SJCRH30 (cell line): Measurements from ENCODE around the gene CLEC4M. TPM values are rescaled to one million over a fixed set of nuclear protein-coding genes. Genes with fewer than 3 reads are reported as not detected.
"Not testable (repeated sequence)": the region's sequence is repeated elsewhere in the genome, so short reads cannot be mapped to it uniquely, and the experiment has no call there.

Experiments
- DNase-seq, 2 experiments: peaks; one replicate each; pipeline ENCODE4 v3.0.0-alpha.2; 2015 to 2020
- H3K27ac ChIP-seq: fragments of 250-450 bp; sonication (Bioruptor Pico); 2 replicates; pipeline ENCODE4 v1.5.1; 2020; ENCODE audit warnings: mild to moderate bottlenecking, moderate library complexity
- H3K27me3 ChIP-seq: fragments of 250-450 bp; sonication (Bioruptor Pico); 2 replicates; pipeline ENCODE4 v1.5.1; 2020; ENCODE audit warnings: mild to moderate bottlenecking, moderate library complexity
- H3K36me3 ChIP-seq: fragments of 250-450 bp; sonication (Bioruptor Pico); 2 replicates; pipeline ENCODE4 v1.5.1; 2020; ENCODE audit warnings: mild to moderate bottlenecking, moderate library complexity
- H3K4me1 ChIP-seq: fragments of 250-450 bp; sonication (Bioruptor Pico); 2 replicates; pipeline ENCODE4 v1.5.1; 2020; ENCODE audit warnings: mild to moderate bottlenecking, moderate library complexity
- H3K4me3 ChIP-seq: fragments of 250-450 bp; sonication (Bioruptor Pico); 2 replicates; pipeline ENCODE4 v1.5.1; 2020; ENCODE audit warnings: mild to moderate bottlenecking, moderate library complexity
- H3K9me3 ChIP-seq: fragments of 250-450 bp; sonication (Bioruptor Pico); replicated peaks from 2 replicates; pipeline ENCODE4 v1.5.1; 2020; ENCODE audit warnings: mild to moderate bottlenecking, moderate library complexity
- total RNA-seq: library from RNA; depleted of rRNA; stranded (reverse); fragments of >200 nt; shearing (Covaris generic); gene quantifications from 2 replicates; pipeline ENCODE4 v1.2.3, GENCODE V29; 2014

CLEC4M gene
- total RNA-seq, 1 experiment from 2014 or later = not detected

DNA sequence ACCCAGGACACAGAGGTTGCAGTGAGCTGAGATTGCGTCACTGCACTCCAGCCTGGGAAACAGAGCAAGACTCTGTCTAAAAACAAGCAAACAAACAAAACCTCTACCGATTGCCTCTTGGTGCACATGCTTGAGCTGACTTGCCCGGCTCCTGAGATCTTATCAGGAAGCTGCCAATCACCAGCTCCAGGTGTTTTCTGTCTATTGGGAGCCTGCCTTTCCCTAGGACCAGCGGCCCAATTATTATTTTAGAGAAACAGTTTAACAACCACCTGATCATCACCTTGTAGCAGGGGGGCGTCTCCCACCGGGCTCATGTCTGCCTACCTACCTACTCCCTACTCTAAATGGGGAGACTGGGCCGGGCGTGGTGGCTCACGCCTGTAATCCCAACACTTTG is 10.8 kb downstream of the CLEC4M start:
- no peaks in the 10 kb centered on the region for H3K36me3 ChIP-seq
- no peaks in the 10 kb centered on the region for H3K4me1 ChIP-seq
- H3K9me3 ChIP-seq = no peaks in the 10 kb centered on the region
- DNase-seq = no peak
- H3K27ac ChIP-seq = no peak overlapping the region
- no peak overlapping the region for H3K4me3 ChIP-seq
- no peaks in the 10 kb centered on the region for H3K27me3 ChIP-seq

DNA sequence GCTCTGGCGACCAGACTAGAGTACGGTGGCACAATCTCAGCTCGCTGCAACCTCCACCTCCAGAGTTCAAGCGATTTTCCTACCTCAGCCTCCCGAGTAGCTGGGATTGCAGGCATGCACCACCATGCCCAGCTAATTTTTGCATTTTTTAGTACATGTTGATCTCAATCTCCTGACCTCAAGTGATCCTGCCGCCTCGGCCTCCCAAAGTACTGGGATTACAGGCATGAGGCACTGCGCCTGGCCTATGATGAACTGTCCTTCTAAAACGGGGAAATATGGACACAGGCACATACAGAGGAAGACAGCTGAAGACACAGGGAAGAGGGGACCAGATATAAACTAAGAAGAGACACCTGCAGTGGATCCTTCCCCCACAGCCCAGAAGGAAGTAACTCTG is 12.7 kb downstream of the CLEC4M start:
- Histone ChIP-seq H3K9me3 (no peaks in the 10 kb centered on the region), H3K27me3 (no peaks in the 10 kb centered on the region), H3K36me3 (no peaks in the 10 kb centered on the region), H3K4me1 (no peaks in the 10 kb centered on the region), H3K27ac (no peak overlapping the region), H3K4me3 (no peak overlapping the region)
- DNase-seq = no peak

GRCh38 chr19:7778081-7778480 is 15.0 kb downstream of the CLEC4M start:
- Histone ChIP-seq H3K36me3 (no peaks in the 10 kb centered on the region), H3K27me3 (no peaks in the 10 kb centered on the region; the same call in 1 of the 2 replicates), H3K4me1 (no peaks in the 10 kb centered on the region), H3K27ac (no peak overlapping the region), H3K4me3 (no peak overlapping the region), H3K9me3 (no peaks in the 10 kb centered on the region)
- no peak for DNase-seq

DNA sequence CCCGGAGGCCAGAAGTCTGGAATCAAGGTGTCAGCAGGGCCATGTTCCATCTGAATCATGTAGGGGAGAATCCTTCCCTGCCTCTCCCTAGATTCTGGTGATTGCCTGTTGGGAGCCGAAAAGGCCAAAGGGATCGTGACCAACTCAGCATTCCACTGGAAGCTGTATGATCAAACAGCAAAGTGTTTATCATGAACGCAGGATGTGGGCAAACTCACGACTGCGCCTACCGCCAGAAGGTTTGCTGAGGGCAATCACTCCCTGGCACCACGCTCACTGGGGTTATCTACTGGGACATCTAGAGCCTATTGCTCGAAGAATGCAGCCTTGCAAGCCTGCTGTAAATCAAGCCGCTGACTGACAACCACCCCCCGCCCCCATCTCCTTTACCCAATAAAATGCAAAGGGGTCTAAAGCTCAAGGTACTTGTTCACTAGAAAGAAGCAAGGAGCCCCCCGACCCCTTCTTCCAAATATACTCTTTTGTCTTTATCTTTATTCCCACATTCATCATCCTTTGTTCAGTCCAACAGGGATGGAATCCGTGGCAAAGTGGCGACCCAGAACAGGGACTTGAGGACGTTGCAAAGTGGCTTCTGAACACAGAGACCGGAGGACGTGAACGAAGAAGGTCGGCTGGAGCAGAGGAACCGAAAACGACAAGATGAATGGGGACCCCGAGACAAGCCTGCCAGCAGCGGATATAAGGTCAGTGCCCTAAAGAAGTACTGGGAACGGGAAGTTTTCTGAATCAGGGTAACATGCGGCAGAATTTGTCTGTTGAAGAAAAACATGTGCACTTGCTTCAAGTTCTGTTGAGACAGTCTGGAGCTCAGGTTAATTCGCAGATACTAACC is 16.8 kb downstream of the CLEC4M start:
- Histone ChIP-seq H3K27me3 (no peaks in the 10 kb centered on the region; the same call in 1 of the 2 replicates), H3K4me1 (no peaks in the 10 kb centered on the region), H3K9me3 (no peaks in the 10 kb centered on the region), H3K27ac (no peak overlapping the region), H3K4me3 (no peak overlapping the region), H3K36me3 (no peaks in the 10 kb centered on the region)
- DNase-seq = no peak

DNA sequence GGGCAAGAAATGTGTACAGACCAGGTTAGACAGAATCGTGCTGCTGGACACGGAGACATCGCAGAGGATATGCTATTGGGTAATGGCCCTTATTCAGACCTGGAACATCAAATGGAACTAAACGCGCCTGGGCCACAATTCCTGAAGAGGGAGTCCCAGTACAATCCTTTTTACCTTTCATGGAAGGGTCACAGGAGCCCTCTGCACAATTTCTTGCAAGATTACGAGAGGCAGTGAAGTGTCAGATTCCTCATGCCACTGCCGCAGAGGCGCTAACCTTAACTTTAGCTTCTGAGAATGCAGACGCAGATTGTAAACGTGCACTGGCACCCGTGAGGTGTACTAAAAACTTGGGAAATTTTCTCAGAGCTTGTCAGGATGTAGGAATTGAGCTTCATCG is 18.1 kb downstream of the CLEC4M start:
- Histone ChIP-seq H3K9me3 (no peaks in the 10 kb centered on the region), H3K27me3 (no peaks in the 10 kb centered on the region; the same call in 1 of the 2 replicates), H3K36me3 (no peaks in the 10 kb centered on the region), H3K4me3 (no peak overlapping the region), H3K4me1 (no peaks in the 10 kb centered on the region), H3K27ac (no peak overlapping the region)
- no peak for DNase-seq

DNA sequence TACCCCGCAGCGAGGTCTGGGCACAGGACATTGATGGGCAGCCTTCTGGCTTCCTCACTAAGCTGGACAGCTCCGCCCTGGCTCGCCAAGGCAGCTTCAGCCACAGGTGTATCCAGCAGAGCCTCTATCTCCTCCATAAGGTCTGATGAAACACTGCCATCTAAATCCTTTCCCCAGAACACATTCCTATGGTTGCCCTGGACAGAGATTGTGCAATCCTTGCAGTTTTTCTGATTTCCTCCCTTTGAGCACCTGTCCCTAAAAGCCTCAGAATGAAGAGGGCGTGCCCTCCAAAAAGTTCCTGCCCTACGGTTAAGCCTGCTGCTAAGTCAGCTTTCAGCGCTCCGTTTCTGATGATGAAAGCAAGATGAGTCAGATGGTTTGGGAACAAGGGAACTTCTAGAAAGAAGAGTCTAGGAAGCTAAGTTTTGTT is 21.0 kb downstream of the CLEC4M start:
- no peaks in the 10 kb centered on the region for H3K9me3 ChIP-seq
- H3K27ac ChIP-seq = no peak overlapping the region
- peak; percentile 13 to 16 for DNase-seq
- no peak overlapping the region for H3K4me3 ChIP-seq
- H3K36me3 ChIP-seq = no peaks in the 10 kb centered on the region
- H3K27me3 ChIP-seq = no peaks in the 10 kb centered on the region; the same call in 1 of the 2 replicates
- H3K4me1 ChIP-seq = no peaks in the 10 kb centered on the region

DNA sequence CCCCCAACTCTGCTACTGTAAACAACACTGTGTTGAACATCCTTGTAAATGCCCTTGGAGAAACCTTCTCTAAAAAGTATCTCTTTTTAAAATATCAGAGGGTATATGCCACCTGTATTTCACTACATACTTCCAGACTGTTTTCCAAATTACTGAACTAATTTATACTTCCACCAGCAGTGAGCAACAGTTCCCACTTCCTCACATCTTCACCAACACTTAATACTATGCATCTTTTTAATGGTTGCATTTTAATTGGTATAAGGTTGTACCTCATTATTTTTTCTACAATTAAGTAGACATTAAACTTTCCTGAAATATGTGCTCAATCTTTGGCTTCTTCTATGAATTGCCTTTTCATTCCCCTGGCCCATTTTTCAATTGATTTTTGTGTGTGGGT is 21.8 kb downstream of the CLEC4M start:
- no peaks in the 10 kb centered on the region for H3K4me1 ChIP-seq
- no peaks in the 10 kb centered on the region; the same call in 1 of the 2 replicates for H3K27me3 ChIP-seq
- no peak overlapping the region for H3K27ac ChIP-seq
- H3K36me3 ChIP-seq = no peaks in the 10 kb centered on the region
- H3K4me3 ChIP-seq = no peak overlapping the region
- no peaks in the 10 kb centered on the region for H3K9me3 ChIP-seq
- no peak for DNase-seq

DNA sequence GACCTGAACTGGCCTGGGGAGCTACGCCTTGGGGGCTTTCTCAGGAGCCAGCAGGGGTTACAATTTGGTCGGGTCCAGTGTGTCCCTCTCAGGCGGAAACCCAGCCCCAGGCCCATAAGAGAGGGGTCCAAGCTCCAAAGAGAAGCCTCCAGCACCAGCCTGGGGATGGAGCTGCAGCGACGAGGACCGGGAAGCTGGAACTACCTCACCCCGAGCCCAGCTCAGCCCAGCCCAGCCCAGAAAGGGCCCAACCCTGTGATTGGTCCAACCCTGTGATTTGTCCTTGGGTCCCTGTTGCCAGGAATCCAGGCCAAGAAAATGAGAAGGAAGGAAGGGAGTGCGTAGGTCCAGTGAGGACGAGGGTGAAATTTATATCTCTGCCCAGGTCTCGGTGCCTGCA is 24.1 kb downstream of the CLEC4M start:
- Histone ChIP-seq H3K27ac (no peak overlapping the region), H3K36me3 (no peaks in the 10 kb centered on the region), H3K27me3 (no peaks in the 10 kb centered on the region), H3K4me1 (no peaks in the 10 kb centered on the region), H3K9me3 (no peaks in the 10 kb centered on the region), H3K4me3 (no peak overlapping the region)
- DNase-seq = no peak

GRCh38 chr19:7787602-7788177 is 24.6 kb downstream of the CLEC4M start:
- DNase-seq = no peak
- no peak overlapping the region for H3K27ac ChIP-seq
- no peaks in the 10 kb centered on the region for H3K27me3 ChIP-seq
- no peaks in the 10 kb centered on the region for H3K9me3 ChIP-seq
- no peaks in the 10 kb centered on the region for H3K4me1 ChIP-seq
- H3K4me3 ChIP-seq = no peak overlapping the region
- H3K36me3 ChIP-seq = no peaks in the 10 kb centered on the region

DNA sequence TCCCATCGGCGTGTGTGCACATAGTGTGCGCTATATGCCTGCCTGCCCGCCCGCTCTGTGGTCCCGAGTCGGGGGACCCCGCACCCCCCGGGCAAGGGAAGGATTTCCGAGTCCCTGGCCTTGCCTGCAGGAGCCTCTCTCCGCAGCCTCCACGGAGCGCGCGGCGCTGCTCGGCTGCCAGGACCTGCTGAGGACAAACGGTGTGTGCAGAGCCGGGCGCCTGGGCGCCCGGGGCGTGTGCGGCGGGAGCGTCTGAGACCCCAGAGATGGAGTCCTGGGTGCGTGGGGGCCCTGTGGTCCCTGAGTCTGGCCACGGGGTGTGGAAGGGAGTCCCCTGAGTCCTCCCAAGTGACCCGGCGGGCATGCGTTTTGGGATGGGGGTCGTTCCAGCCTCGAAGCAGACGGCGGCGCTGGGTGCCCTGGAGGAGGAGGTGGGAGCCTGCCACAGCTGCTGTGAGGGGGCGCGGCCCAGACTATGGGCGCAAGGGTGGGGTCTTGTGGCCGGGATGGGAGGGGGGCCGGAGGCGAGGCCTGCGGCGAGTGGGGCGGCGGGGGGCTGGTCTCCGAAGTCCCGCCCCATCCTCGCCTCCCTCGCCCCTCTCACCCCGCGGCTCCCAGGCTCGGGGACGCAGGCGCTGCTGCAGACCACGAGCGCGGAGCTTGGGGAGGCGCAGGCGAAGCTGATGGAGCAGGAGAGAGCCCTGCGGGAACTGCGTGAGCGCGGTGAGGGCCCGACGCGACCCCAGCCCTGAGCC is 25.3 kb downstream of the CLEC4M start:
- no peaks in the 10 kb centered on the region for H3K4me1 ChIP-seq
- no peaks in the 10 kb centered on the region for H3K9me3 ChIP-seq
- no peaks in the 10 kb centered on the region for H3K36me3 ChIP-seq
- H3K27me3 ChIP-seq = no peaks in the 10 kb centered on the region
- H3K4me3 ChIP-seq = no peak overlapping the region
- no peak for DNase-seq
- H3K27ac ChIP-seq = no peak overlapping the region

GRCh38 chr19:7788933-7789323 is 25.9 kb downstream of the CLEC4M start:
- Histone ChIP-seq H3K27me3 (no peaks in the 10 kb centered on the region), H3K4me3 (no peak overlapping the region), H3K4me1 (no peaks in the 10 kb centered on the region)

DNA sequence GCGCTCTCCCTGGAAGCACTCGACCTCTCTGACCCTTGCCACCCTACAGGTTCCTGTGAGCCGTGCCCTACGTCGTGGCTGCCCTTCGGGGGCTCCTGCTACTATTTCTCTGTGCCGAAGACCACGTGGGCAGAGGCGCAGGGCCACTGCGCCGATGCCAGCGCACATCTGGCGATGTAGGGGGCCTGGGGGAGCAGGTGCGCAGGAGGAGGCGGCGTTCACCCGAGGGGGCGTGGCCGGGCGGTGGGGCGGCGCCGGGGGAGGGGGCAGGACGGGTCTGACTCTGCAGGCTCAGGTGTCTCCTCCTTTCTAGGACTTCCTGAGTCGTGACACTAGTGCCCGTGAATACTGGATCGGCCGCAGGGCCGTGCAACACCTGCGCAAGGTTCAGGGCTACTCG is 26.4 kb downstream of the CLEC4M start:
- Histone ChIP-seq H3K36me3 (no peaks in the 10 kb centered on the region), H3K9me3 (no peaks in the 10 kb centered on the region), H3K27me3 (no peaks in the 10 kb centered on the region), H3K4me3 (no peak overlapping the region), H3K4me1 (no peaks in the 10 kb centered on the region), H3K27ac (no peak overlapping the region)
- DNase-seq = no peak

More at GRCh38 chr19:7788933-7789323, 25.9 kb downstream of the CLEC4M start:
- Histone ChIP-seq H3K27ac (no peak overlapping the region), H3K36me3 (no peaks in the 10 kb centered on the region), H3K9me3 (no peaks in the 10 kb centered on the region)
- no peak for DNase-seq

- Histone ChIP-seq H3K4me1 (no peaks in the 10 kb centered on the region), H3K27me3 (no peaks in the 10 kb centered on the region), H3K27ac (no peak overlapping the region), H3K36me3 (no peaks in the 10 kb centered on the region), H3K4me3 (no peak overlapping the region), H3K9me3 (no peaks in the 10 kb centered on the region)
- no peak for DNase-seq
Measured at GRCh38 chr19:7790416-7790815, 27.4 kb downstream of the CLEC4M start.

DNA sequence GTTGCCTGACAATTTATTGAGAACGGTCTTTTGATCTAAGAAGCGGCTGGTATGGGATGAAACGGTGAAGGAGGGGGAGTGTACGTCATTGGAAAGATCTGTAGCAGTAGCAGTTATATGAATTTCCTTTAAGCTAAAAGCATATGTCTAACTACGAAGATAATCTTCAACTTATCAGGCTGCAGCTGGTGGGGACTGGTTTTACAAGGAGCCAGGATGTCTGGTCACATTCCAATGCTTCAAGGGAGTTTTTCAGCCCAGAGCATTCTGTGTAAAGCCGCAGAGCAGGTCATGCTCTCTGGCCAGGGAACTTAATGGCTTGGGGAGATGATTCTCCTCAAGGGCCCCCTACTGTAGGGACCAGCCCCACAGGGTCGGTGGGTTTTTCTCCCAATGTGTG is 29.2 kb downstream of the CLEC4M start:
- no peaks in the 10 kb centered on the region for H3K36me3 ChIP-seq
- no peak for DNase-seq
- H3K9me3 ChIP-seq = no peaks in the 10 kb centered on the region
- H3K4me3 ChIP-seq = no peak overlapping the region
- H3K27ac ChIP-seq = no peak overlapping the region
- no peaks in the 10 kb centered on the region for H3K4me1 ChIP-seq
- H3K27me3 ChIP-seq = no peaks in the 10 kb centered on the region

- not testable (repeated sequence) for H3K27me3 ChIP-seq, H3K36me3 ChIP-seq, DNase-seq, H3K4me3 ChIP-seq, H3K4me1 ChIP-seq, H3K9me3 ChIP-seq, H3K27ac ChIP-seq
Measured at GRCh38 chr19:7792701-7793100, 29.7 kb downstream of the CLEC4M start.
